ENCODE results near the gene ALPG.
"Not testable (repeated sequence)": the region's sequence is repeated elsewhere in the genome, so short reads cannot be mapped to it uniquely, and the experiment has no call there.

ALPG gene

GRCh38 chr2:232449964-232450363, 43.3 kb downstream of the ALPG start:
- no peak for DNase-seq (ENCODE audit: low read depth, low spot score)
- H3K27ac ChIP-seq, result no peak overlapping the region

GRCh38 chr2:232451645-232452044, 45.0 kb downstream of the ALPG start:
- not testable (repeated sequence) for DNase-seq (ENCODE audit: low read depth, low spot score); H3K27ac ChIP-seq

GRCh38 chr2:232454630-232455029, 48.0 kb downstream of the ALPG start:
- no peak overlapping the region for H3K27ac ChIP-seq
- DNase-seq (ENCODE audit: low read depth, low spot score), result no peak

DNA sequence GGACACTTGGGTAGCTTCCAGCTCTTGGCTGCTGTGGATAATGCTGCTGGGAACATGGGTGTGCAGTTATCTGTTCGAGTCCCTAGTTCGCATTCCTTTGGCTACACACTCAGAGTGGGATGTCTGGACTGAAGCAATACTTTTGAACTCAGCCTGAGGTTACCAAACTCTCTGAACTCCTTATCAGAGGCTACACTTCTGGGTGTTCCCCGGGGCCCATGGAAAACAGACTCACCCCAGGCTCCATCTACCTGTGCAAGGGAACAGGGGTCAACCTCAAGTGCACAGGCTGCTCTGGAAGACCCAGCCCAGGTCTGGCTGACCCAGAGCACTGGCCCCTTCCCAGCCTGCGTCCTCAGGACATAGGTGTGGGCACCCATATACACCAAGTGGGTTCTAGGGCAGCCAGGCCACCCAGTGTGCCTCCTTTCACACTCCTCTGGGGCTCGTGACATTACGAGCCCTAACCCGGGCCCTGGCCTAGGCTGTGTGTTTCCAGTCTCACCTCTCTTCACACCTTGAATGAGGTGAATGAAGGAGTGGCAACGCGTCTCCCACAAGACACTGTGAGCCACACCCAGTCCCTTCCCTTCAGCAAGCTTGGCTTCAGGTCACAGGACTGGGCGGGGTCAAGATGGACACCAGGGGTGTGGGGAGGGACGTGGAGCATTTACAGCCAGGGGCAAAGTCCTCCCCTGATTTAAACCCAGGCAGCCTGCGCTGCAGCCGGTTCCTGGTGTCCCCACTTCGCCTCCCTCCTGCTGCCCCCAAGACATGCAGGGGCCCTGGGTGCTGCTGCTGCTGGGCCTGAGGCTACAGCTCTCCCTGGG, 49.0 kb downstream of the ALPG start, which contains the start of gene ALPI:
Gene ALPI (plus strand): TSS at position 728 of the 830 bp plus-strand sequence. CDS start 47 bp downstream, at position 775.
- DNase-seq (ENCODE audit: low read depth, low spot score), result no peak
- H3K27ac ChIP-seq, result no peak within 1 kb of the TSS

DNA sequence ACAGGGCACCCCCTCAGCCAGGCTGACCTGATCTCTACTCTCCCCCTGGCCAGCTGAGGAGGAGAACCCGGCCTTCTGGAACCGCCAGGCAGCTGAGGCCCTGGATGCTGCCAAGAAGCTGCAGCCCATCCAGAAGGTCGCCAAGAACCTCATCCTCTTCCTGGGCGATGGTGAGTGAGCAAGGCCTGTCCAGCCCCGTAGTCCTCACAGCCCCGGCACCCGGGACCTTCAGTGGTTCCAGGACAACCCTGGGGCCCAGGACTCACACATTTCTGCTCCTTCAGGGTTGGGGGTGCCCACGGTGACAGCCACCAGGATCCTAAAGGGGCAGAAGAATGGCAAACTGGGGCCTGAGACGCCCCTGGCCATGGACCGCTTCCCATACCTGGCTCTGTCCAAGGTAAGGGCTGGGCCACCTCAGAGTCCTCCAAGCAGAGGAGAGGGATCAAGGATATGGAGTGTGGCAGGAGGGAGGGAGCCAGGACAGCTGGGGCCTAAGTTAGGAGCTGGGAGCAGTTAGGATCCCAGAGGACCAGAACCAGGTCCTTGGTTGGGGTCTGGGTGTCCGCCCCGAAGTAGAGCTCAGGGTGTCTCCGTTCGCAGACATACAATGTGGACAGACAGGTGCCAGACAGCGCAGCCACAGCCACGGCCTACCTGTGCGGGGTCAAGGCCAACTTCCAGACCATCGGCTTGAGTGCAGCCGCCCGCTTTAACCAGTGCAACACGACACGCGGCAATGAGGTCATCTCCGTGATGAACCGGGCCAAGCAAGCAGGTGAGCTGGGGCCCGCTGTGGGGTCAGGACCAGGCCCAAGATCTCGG, 49.9 kb downstream of the ALPG start:
- DNase-seq (ENCODE audit: low read depth, low spot score), result no peak
- H3K27ac ChIP-seq, result no peak overlapping the region

DNA sequence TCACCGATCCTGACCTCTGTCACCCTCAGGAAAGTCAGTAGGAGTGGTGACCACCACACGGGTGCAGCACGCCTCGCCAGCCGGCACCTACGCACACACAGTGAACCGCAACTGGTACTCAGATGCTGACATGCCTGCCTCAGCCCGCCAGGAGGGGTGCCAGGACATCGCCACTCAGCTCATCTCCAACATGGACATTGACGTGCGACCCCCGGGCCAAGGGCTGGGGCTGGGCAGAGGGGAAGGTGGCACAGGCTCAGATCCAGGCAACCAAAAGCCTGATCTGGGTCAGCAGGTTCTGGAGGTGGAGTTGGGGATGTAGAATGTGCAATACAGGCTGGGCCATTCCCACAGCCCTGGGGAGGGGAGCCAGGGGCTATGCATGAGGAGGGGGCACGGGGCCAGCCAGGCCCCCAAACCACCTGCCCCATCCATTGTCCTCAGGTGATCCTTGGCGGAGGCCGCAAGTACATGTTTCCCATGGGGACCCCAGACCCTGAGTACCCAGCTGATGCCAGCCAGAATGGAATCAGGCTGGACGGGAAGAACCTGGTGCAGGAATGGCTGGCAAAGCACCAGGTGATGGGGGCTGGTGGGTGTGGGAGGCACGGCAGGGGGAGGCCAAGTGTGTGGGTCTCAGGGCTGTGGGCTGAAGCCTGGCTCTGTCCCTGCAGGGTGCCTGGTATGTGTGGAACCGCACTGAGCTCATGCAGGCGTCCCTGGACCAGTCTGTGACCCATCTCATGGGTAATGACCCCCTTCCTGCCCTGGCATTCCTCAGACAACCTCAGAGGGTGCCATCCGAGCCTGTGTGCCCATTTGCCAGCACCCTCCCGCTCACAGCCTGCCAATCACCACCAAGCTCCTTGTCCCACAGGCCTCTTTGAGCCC, 50.7 kb downstream of the ALPG start:
- H3K27ac ChIP-seq, result no peak overlapping the region

GRCh38 chr2:232458051-232458660, 51.5 kb downstream of the ALPG start:
- DNase-seq (ENCODE audit: low read depth, low spot score), result no peak
- no peak overlapping the region for H3K27ac ChIP-seq

More for the DNA sequence above, 50.7 kb downstream of the ALPG start:
- DNase-seq (ENCODE audit: low read depth, low spot score), result no peak

- no peak for DNase-seq (ENCODE audit: low read depth, low spot score)
- no peak overlapping the region for H3K27ac ChIP-seq
Measured at GRCh38 chr2:232458661-232459418, 52.2 kb downstream of the ALPG start.

GRCh38 chr2:232459419-232460035, 52.9 kb downstream of the ALPG start:
- no peak overlapping the region for H3K27ac ChIP-seq
- DNase-seq (ENCODE audit: low read depth, low spot score), result no peak

GRCh38 chr2:232460171-232460570, 53.5 kb downstream of the ALPG start:
- H3K27ac ChIP-seq, result no peak overlapping the region
- DNase-seq (ENCODE audit: low read depth, low spot score), result no peak
